Stomach (tissue), 19 donors: ENCODE measurements around the gene MFSD12. TPM values are rescaled to one million over a fixed set of nuclear protein-coding genes. Genes with fewer than 3 reads are reported as not detected.

Experiments
- DNase-seq, 2 donors: peaks; one replicate each; pipeline versions ENCODE4 v3.0.0 to v3.0.0-alpha.2; 2013 to 2019
- H3K27ac ChIP-seq, 5 donors: fragments of 200-600 bp in 4 of 5; sonication (generic) in 4 of 5; one replicate each; pipeline ENCODE4 v1.5.1; 2013 to 2019; ENCODE audit warnings: mild to moderate bottlenecking in 1 of 5, moderate library complexity in 1 of 5
- H3K27me3 ChIP-seq, 3 donors: fragments of 200-600 bp; sonication (generic); one replicate each; pipeline ENCODE4 v1.5.1; 2017 to 2019; ENCODE audit warnings: mixed run types in 1 of 3
- H3K36me3 ChIP-seq, 4 donors: fragments of 200-600 bp; sonication (generic); 1 replicate in 3 of 4; 2 replicates in 1 of 4; pipeline ENCODE4 v1.5.1; 2016 to 2019
- H3K4me1 ChIP-seq, 4 donors: fragments of 200-600 bp; sonication (generic); one replicate each; pipeline ENCODE4 v1.5.1; 2016 to 2019
- H3K4me3 ChIP-seq, 4 donors: fragments of 200-600 bp; sonication (generic) in 3 of 4; one replicate each; pipeline ENCODE4 v1.5.1; 2016 to 2019; ENCODE audit warnings: mild to moderate bottlenecking in 1 of 4
- H3K9me3 ChIP-seq, 4 donors: fragments of 200-600 bp; sonication (generic); one replicate each; pipeline ENCODE4 v1.5.1; 2016 to 2019
- CTCF ChIP-seq, 7 experiments: fragments of 450-650 bp in 4 of 7; fragments of 200-600 bp in 3 of 7; sonication (generic) in 3 of 7; IDR thresholded peaks; one replicate each; pipeline ENCODE4 v1.5.1; 2016 to 2019; ENCODE audit warnings: antibody characterized with exemption in 7 of 7, control low read depth in 2 of 7, mild to moderate bottlenecking in 1 of 7
- EP300 ChIP-seq: sonication (generic); formaldehyde crosslinking; IDR thresholded peaks from one replicate; pipeline ENCODE4 v1.6.1; 2017; ENCODE audit warnings: antibody characterized with exemption
- POLR2A ChIP-seq, 4 donors: fragments of 450-650 bp; IDR thresholded peaks; one replicate each; pipeline ENCODE4 v1.6.1; 2016; ENCODE audit warnings: antibody characterized with exemption in 4 of 4, control low read depth in 2 of 4, mild to moderate bottlenecking in 1 of 4, moderate library complexity in 1 of 4
- POLR2AphosphoS5 ChIP-seq, 3 donors: sonication (generic); formaldehyde crosslinking; IDR thresholded peaks; one replicate each; pipeline ENCODE4 v1.6.1; 2016; ENCODE audit warnings: antibody characterized with exemption in 3 of 3
- WGBS, 5 donors: extraction: QIAGEN DNeasy Blood & Tissue Kit in 3 of 5; methylation state at CpG; one replicate each; pipeline versions ENCODE4 v1.1.5 to v1.1.7; 2013 to 2018; 5-methylcytosine and 5-hydroxymethylcytosine counted together
- intact Hi-C: fragments of 100-400 bp; cut with DNase I; formaldehyde crosslinking; loops from one replicate; pipeline ENCODE4 v1.15.1; 2023; ENCODE audit warnings: low total_unique reads
- long read RNA-seq, 10 donors: transcript quantifications; one replicate each; lab custom pipeline, GENCODE V29; 2026
- polyA plus RNA-seq, 3 donors: library from polyadenylated mRNA; stranded (reverse); fragments of 200-250 nt; gene quantifications; one replicate each; pipeline ENCODE4 v1.2.3, GENCODE V29; 2013
- total RNA-seq, 5 donors: library from RNA; depleted of rRNA; stranded (reverse); fragments of >200 nt; gene quantifications; one replicate each; pipeline versions ENCODE4 v1.1.0 to v1.2.3, GENCODE V29; 2014 to 2016
- donor health status: healthy with polysubstance abuse.
- donor health status: Bipolar disorder and iron deficiency.
- donor health status: healthy.

The MFSD12 gene
- total RNA-seq (10 to 100 TPM in 4 of 5 donors, under 1 TPM in 1; 0.58 to 96.4 (median 62.5) TPM), polyA plus RNA-seq (10 to 100 TPM in 2 of 3 donors, 1 to 10 TPM in 1; 8.2 to 35.6 (median 34.1) TPM)
- long read RNA-seq, donor 1, transcript MFSD12-204 (1 exons, 1,769 nt), result major isoform, 8 of 11 reads
- long read RNA-seq, donor 1, partial matches to known transcripts, result 0 of 11 reads
- long read RNA-seq, donor 1, other reads (novel, unspliced or antisense), result 0 of 11 reads
- long read RNA-seq, donor 2, transcript MFSD12-204 (1 exons, 1,769 nt), result major isoform, 5 of 43 reads
- long read RNA-seq, donor 2, partial matches to known transcripts, result 24 of 43 reads
- long read RNA-seq, donor 2, other reads (novel, unspliced or antisense), result 11 of 43 reads
- long read RNA-seq, donor 3, transcript MFSD12-204 (1 exons, 1,769 nt), result major isoform, 8 of 26 reads
- long read RNA-seq, donor 3, partial matches to known transcripts, result 8 of 26 reads
- long read RNA-seq, donor 3, other reads (novel, unspliced or antisense), result 8 of 26 reads
- long read RNA-seq, donor 4, partial matches to known transcripts, result 0 of 1 reads
- long read RNA-seq, donor 4, other reads (novel, unspliced or antisense), result 0 of 1 reads
- long read RNA-seq, donor 5, transcript MFSD12-204 (1 exons, 1,769 nt), result major isoform, 7 of 11 reads
- long read RNA-seq, donor 5, partial matches to known transcripts, result 0 of 11 reads
- long read RNA-seq, donor 5, other reads (novel, unspliced or antisense), result 0 of 11 reads
- long read RNA-seq, donor 6, transcript MFSD12-204 (1 exons, 1,769 nt), result major isoform, 7 of 19 reads
- long read RNA-seq, donor 6, transcript MFSD12-215 (1 exons, 688 nt), result minor isoform, 6 of 19 reads
- long read RNA-seq, donor 6, transcript MFSD12-201 (10 exons, 2,124 nt), result minor isoform, 6 of 19 reads
- long read RNA-seq, donor 6, partial matches to known transcripts, result 0 of 19 reads
- long read RNA-seq, donor 6, other reads (novel, unspliced or antisense), result 0 of 19 reads
- long read RNA-seq, donor 7, transcript MFSD12-204 (1 exons, 1,769 nt), result major isoform, 13 of 36 reads
- long read RNA-seq, donor 7, partial matches to known transcripts, result 18 of 36 reads
- long read RNA-seq, donor 7, other reads (novel, unspliced or antisense), result 0 of 36 reads
- long read RNA-seq, donor 8, transcript MFSD12-204 (1 exons, 1,769 nt), result major isoform, 17 of 63 reads
- long read RNA-seq, donor 8, partial matches to known transcripts, result 27 of 63 reads
- long read RNA-seq, donor 8, other reads (novel, unspliced or antisense), result 13 of 63 reads
- long read RNA-seq, donor 9, transcript MFSD12-204 (1 exons, 1,769 nt), result major isoform, 21 of 23 reads
- long read RNA-seq, donor 9, partial matches to known transcripts, result 0 of 23 reads
- long read RNA-seq, donor 9, other reads (novel, unspliced or antisense), result 0 of 23 reads
- long read RNA-seq, donor 10, transcript MFSD12-204 (1 exons, 1,769 nt), result major isoform, 5 of 7 reads
- long read RNA-seq, donor 10, partial matches to known transcripts, result 0 of 7 reads
- long read RNA-seq, donor 10, other reads (novel, unspliced or antisense), result 0 of 7 reads

GRCh38 chr19:3557461-3558248 is at the start of gene MFSD12:
MFSD12 (minus strand) TSS chr19:3557586; CDS start chr19:3557403, 183 bp downstream.
- peak; percentile 95 to 98 for DNase-seq
- H3K27ac ChIP-seq, result peak within 1 kb of the TSS; percentile 78 to 90 (median 86)
- intact Hi-C loops, result no loop called here
- TF ChIP-seq POLR2AphosphoS5 (IDR thresholded peaks at IDR 0.05) (peak; percentile 61 to 92 (median 90)), POLR2A (IDR thresholded peaks at IDR 0.05) (no peak)
- H3K27me3 ChIP-seq, result no peaks in the 10 kb centered on the region
- WGBS, 5 donors, result 0 to 1% (median 1%) methylated on average over 45 to 81 of the region's 81 CpGs
- H3K9me3 ChIP-seq, result no peaks in the 10 kb centered on the region
- H3K4me1 ChIP-seq, result peaks cover 22 to 54% (median 41%) of the 10 kb centered on the region in 4 donors
- no peaks in the 10 kb centered on the region for H3K36me3 ChIP-seq
- H3K4me3 ChIP-seq, result peak within 1 kb of the TSS; percentile 92 to 99 (median 96)

GRCh38 chr19:3606690-3607289 is 49.4 kb upstream of the MFSD12 start, which contains the start of gene TBXA2R:
TBXA2R (minus strand) TSS chr19:3606875; CDS start chr19:3600634, 6,241 bp downstream.
- no peaks in the 10 kb centered on the region for H3K9me3 ChIP-seq
- peaks cover 13 to 61% (median 51%) of the 10 kb centered on the region in 4 donors for H3K4me1 ChIP-seq
- no peak for TF ChIP-seq POLR2A (IDR thresholded peaks at IDR 0.05)
- no peak for TF ChIP-seq POLR2AphosphoS5 (IDR thresholded peaks at IDR 0.05)
- TF ChIP-seq EP300, result no peak
- TF ChIP-seq CTCF (IDR thresholded peaks at IDR 0.05), result no peak
- H3K27ac ChIP-seq, result peak within 1 kb of the TSS; percentile 51 to 85 (median 75)
- peaks cover 8 to 19% (median 17%) of the 10 kb centered on the region in 4 donors for H3K36me3 ChIP-seq
- DNase-seq, result peak; percentile 64 to 82
- peaks cover 0 to 31% (median 4%) of the 10 kb centered on the region in 3 donors for H3K27me3 ChIP-seq
- intact Hi-C loops, result no loop called here
- WGBS, 5 donors, result 0 to 5% (median 3%) methylated on average over 6 to 46 of the region's 46 CpGs
- H3K4me3 ChIP-seq, result peak within 1 kb of the TSS; percentile 48 to 58 (median 54)

- Histone ChIP-seq H3K4me1 (peaks cover 13 to 61% (median 51%) of the 10 kb centered on the region in 4 donors), H3K27ac (peak overlapping the region; percentile 51 to 85 (median 75))
- 3 to 7% (median 4%) methylated on average over 3 to 35 of the region's 35 CpGs; no CpG with 5 or more reads in 1 of the 5 donors for WGBS, 5 donors
These were observed 48.8 kb upstream of the MFSD12 start for GRCh38 chr19:3606174-3606689.

More at GRCh38 chr19:3606174-3606689, 48.8 kb upstream of the MFSD12 start:
- peaks cover 0 to 31% (median 4%) of the 10 kb centered on the region in 3 donors for H3K27me3 ChIP-seq
- no peak for TF ChIP-seq POLR2A (IDR thresholded peaks at IDR 0.05)
- no peak for TF ChIP-seq POLR2AphosphoS5 (IDR thresholded peaks at IDR 0.05)
- TF ChIP-seq CTCF (IDR thresholded peaks at IDR 0.05), result no peak
- no peak for TF ChIP-seq EP300
- H3K4me3 ChIP-seq, result peak overlapping the region; percentile 48 to 58 (median 54)
- no peaks in the 10 kb centered on the region for H3K9me3 ChIP-seq
- peaks cover 2 to 13% (median 11%) of the 10 kb centered on the region in 4 donors for H3K36me3 ChIP-seq
- DNase-seq, result peak; percentile 69 to 78
- intact Hi-C loops, result no loop called here
